Naive thymus-derived CD8-positive, alpha-beta T cell (primary cell): Measurements from ENCODE around the gene SCFD2. TPM values are rescaled to one million over a fixed set of nuclear protein-coding genes. Genes with fewer than 3 reads are reported as not detected.

ENCODE experiments used
- ATAC-seq, 2 donors: fragments of 150-1000 bp; cut with Tn5 transposase in 1 of 2; sonication (Bioruptor Pico), chemical (Tn5 transposase) in 1 of 2; 1 replicate in 1 of 2; 2 replicates in 1 of 2; pipeline ENCODE4 v1.10.0; 2021; ENCODE audit warnings: mild to moderate bottlenecking in 2 of 2, moderate library complexity in 2 of 2
- POLR2A ChIA-PET: fragments of 350-600 bp; sonication (Branson Sonifier 250); formaldehyde crosslinking; loops from one replicate; lab custom pipeline; 2021; ENCODE audit warnings: antibody characterized with exemption; lab: Charles Lee
- DNase-seq, 10 donors: peaks; one replicate each; pipeline versions ENCODE4 v3.0.0 to v3.0.0-alpha.2; 2020 to 2022
- H3K27ac Mint-ChIP-seq, 10 donors: one replicate each; pipeline ENCODE4 v1.8.0; 2020 to 2022; ENCODE audit warnings: mild to moderate bottlenecking in 10 of 10, mixed read lengths in 10 of 10, moderate library complexity in 4 of 10, inconsistent platforms in 1 of 10
- H3K27me3 Mint-ChIP-seq, 5 donors: one replicate each; pipeline ENCODE4 v1.8.0; 2021 to 2022; ENCODE audit warnings: mixed read lengths in 5 of 5
- H3K36me3 Mint-ChIP-seq, 3 donors: one replicate each; pipeline ENCODE4 v1.8.0; 2020 to 2022; ENCODE audit warnings: mixed read lengths in 3 of 3, mild to moderate bottlenecking in 2 of 3, inconsistent platforms in 1 of 3
- H3K4me1 Mint-ChIP-seq, 4 donors: one replicate each; pipeline ENCODE4 v1.8.0; 2021 to 2022; ENCODE audit warnings: mixed read lengths in 4 of 4
- H3K4me3 Mint-ChIP-seq, 10 donors: one replicate each; pipeline ENCODE4 v1.8.0; 2020 to 2022; ENCODE audit warnings: mild to moderate bottlenecking in 10 of 10, mixed read lengths in 10 of 10, moderate library complexity in 6 of 10, inconsistent platforms in 1 of 10
- H3K9me3 Mint-ChIP-seq, 9 donors: one replicate each; pipeline ENCODE4 v1.8.0; 2020 to 2022; ENCODE audit warnings: mixed read lengths in 9 of 9, mild to moderate bottlenecking in 3 of 9, inconsistent platforms in 1 of 9, moderate library complexity in 1 of 9
- polyA plus RNA-seq, 3 donors: library from polyadenylated mRNA; unstranded; fragments of 300-500 nt; fragmentation: Illumina TruSeq; gene quantifications; one replicate each; pipeline ENCODE4 v1.2.3, GENCODE V29; 2021
- total RNA-seq, 8 experiments: library from RNA in 2 of 8; stranded (reverse) in 2 of 8; gene quantifications; one replicate each; pipeline ENCODE4 v1.2.3 and lab custom pipeline; 2021 to 2026

SCFD2 gene
- total and polyA plus RNA-seq, 5 experiments from 2014 or later: 14.3 to 21.7 (median 17.2) TPM

DNA sequence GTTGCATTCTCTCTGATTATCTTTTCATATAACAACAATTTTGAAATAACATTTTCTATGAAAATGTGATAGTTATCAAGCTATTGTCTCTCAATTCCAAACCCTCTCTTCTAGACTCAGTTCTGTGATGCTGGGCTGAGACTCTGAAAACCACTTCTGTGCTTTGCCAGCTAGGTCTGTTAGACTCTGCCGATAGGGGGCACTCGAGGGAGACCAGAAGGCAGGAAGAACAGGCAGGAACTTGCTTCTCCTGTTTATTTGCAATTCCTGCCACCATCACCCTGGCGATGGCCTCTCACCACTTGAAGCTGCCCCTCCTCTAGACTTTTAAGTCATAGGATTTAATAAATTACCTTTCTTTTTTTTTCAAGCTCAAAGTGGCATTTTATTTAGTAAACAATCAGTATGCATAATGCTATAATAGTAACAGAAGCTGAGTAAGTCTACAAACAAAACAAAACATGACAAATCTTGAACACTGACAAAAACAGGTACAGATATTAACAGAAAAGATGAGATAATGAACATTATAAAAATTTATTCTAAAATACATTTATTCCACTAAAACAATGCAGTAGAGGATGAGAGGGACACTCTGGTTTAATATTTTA is 454.1 kb downstream of the SCFD2 start:
- Mint-ChIP-seq H3K4me3 (no peak overlapping the region), H3K27me3 (no peaks in the 10 kb centered on the region), H3K27ac (no peak overlapping the region), H3K4me1 (peaks cover 0 to 7% (median under 1%) of the 10 kb centered on the region in 4 donors), H3K9me3 (no peaks in the 10 kb centered on the region), H3K36me3 (peaks cover 11 to 20% (median 18%) of the 10 kb centered on the region in 3 donors)
- ATAC-seq (peak in 1 of 2 donors; percentile 51), DNase-seq (peak; percentile 17 to 80 (median 45))
- POLR2A ChIA-PET: no interaction called here

DNA sequence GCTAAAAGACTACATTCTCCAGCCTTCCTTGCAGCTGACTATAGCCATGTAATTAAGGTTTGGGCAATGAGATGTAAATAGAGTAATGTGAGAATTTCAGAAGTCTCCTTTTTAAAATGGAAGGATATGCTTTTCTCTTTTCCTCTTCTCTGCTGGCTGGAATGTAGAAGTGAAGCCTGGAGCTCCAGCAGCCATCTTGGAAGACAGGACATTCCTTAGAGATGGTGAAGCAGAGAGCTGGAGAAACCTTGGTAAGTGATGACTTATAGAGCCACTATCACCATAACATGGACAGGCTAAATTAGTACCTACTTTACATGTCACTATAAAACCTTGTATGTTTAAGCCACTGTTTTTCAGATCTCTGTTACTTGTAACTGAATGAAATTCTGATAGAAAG is 455.7 kb downstream of the SCFD2 start:
- peaks cover 25 to 36% (median 29%) of the 10 kb centered on the region in 3 donors for H3K36me3 Mint-ChIP-seq
- no peaks in the 10 kb centered on the region for H3K27me3 Mint-ChIP-seq
- POLR2A ChIA-PET: no interaction called here
- peaks cover 0 to 7% (median under 1%) of the 10 kb centered on the region in 4 donors for H3K4me1 Mint-ChIP-seq
- no peak overlapping the region for H3K27ac Mint-ChIP-seq
- ATAC-seq: no peak
- H3K4me3 Mint-ChIP-seq: no peak overlapping the region
- H3K9me3 Mint-ChIP-seq: no peaks in the 10 kb centered on the region
- no peak for DNase-seq

DNA sequence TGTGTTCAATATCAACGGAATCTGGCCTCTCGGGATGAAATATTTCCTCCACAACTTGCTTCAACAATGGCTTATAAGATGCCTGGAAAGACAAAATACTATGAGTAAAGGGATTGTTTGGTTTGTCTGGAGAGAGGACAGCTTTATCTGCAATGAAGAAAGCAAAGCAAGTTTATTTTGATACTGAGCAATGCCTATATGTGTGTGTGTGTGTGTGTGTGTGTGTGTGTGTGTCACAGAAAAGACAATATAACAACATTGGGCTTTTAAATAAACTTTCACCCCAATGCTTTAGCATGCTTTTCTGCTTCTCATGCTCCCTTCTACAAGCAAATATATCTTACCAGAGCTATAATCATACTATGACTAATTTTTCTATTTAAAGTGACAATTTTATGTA is 458.4 kb downstream of the SCFD2 start:
- Mint-ChIP-seq H3K36me3 (peaks cover 46 to 59% (median 47%) of the 10 kb centered on the region in 3 donors), H3K27me3 (no peaks in the 10 kb centered on the region), H3K27ac (no peak overlapping the region), H3K9me3 (peaks cover 0 to 3% (median 0%) of the 10 kb centered on the region in 9 donors), H3K4me3 (no peak overlapping the region), H3K4me1 (peaks cover 0 to 7% (median under 1%) of the 10 kb centered on the region in 4 donors)
- DNase-seq (no peak), ATAC-seq (no peak)
- POLR2A ChIA-PET: no interaction called here

DNA sequence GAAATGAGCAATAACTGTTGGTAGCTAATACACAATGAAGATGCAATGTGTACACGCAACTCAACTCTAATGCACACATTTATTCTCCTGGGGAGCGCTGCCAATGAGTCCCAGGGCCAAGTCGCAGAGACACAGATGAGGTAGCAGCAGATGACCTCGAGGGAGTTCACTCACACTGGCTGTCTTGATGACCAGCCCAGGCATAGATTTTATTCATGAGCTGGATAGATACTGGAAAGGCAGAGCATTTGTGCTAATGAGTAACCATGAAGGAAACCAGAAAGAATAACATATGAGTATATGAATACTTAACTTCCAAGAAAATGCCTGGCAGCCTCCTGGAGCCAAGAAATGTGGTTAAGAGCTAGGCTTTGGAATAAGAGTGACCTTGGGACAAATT is 461.4 kb downstream of the SCFD2 start:
- no peaks in the 10 kb centered on the region for H3K4me1 Mint-ChIP-seq
- POLR2A ChIA-PET: no interaction called here
- ATAC-seq (no peak), DNase-seq (no peak)
- H3K36me3 Mint-ChIP-seq: peaks cover 52 to 73% (median 69%) of the 10 kb centered on the region in 3 donors
- peaks cover 0 to 7% (median 0%) of the 10 kb centered on the region in 9 donors for H3K9me3 Mint-ChIP-seq
- H3K27me3 Mint-ChIP-seq: no peaks in the 10 kb centered on the region
- no peak overlapping the region for H3K4me3 Mint-ChIP-seq
- H3K27ac Mint-ChIP-seq: no peak overlapping the region

DNA sequence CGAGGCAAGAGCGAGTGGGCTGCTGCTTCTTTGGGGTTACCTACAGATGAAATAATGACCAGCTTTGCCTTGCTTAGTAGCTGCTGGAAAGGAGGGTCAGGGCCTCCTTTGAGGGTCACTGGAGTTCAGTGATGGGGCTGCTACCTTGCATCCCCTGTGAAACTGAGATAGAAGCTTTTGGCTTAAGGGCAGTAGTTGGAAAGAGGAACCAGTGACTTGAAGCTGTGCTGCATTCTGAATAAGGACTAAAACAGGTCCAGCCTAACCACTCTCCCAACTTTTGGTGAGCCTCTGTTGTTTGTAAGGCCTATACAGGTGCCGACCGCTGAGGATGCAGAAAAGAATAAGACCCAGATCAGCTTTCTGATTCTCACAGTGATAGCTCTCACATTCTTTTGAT is 462.6 kb downstream of the SCFD2 start:
- Mint-ChIP-seq H3K4me3 (no peak overlapping the region), H3K27me3 (no peaks in the 10 kb centered on the region), H3K27ac (no peak overlapping the region), H3K9me3 (peaks cover 0 to 18% (median 4%) of the 10 kb centered on the region in 9 donors), H3K36me3 (peaks cover 48 to 74% (median 68%) of the 10 kb centered on the region in 3 donors), H3K4me1 (peaks cover 0 to 3% (median 0%) of the 10 kb centered on the region in 4 donors)
- ATAC-seq (no peak), DNase-seq (no peak)
- POLR2A ChIA-PET: no interaction called here

DNA sequence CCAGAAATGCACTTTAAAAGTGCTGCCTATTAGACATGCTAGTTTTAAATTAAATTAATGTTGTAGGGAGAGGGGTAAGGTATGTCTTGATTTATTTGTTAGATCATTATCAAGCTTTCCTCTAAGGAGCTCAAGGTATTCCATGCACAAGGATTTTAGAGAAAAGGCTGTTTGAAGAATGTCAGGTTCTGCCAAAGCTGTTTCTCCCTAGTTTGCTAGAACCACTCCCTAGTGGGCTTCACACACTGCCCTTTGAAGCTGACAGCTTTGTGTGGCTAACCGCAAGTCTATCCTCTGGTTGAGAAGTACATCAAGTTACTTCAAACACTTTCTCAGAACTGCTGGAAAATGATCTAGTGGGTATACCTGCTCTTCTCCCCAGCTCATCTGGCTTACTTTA is 471.4 kb downstream of the SCFD2 start:
- peak overlapping the region in 2 of 10 donors; percentile 5 to 22 for H3K4me3 Mint-ChIP-seq
- H3K36me3 Mint-ChIP-seq: peaks cover 0 to 14% (median 14%) of the 10 kb centered on the region in 3 donors
- no peak overlapping the region for H3K27ac Mint-ChIP-seq
- peak in 5 of 10 donors; percentile 5 to 42 (median 9) for DNase-seq
- peaks cover 0 to 18% (median 3%) of the 10 kb centered on the region in 9 donors for H3K9me3 Mint-ChIP-seq
- ATAC-seq: peak; percentile 40 to 61
- POLR2A ChIA-PET: no interaction called here
- H3K27me3 Mint-ChIP-seq: no peaks in the 10 kb centered on the region
- peaks cover 9 to 18% (median 15%) of the 10 kb centered on the region in 4 donors for H3K4me1 Mint-ChIP-seq

DNA sequence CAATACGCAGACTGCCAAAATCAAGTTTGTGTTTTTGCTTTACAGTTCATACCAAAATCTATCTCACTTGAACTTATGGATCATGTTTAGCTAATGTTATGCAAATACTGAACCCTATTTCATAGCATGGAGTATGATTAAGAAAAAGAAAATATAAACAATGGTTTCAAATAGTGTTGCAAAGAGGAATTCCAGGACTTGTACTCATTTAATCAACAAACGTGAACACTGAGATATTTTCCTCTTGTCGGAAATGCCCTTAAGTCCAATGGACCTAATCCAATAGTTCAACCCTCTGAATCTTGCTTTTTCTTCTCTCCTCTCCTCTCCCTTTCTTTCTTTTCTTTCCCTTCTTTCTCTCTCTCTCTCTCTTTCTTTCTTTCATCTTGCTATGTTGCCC is 473.0 kb downstream of the SCFD2 start:
- H3K4me3 Mint-ChIP-seq: no peak overlapping the region
- POLR2A ChIA-PET: no interaction called here
- H3K4me1 Mint-ChIP-seq: peaks cover 9 to 18% (median 15%) of the 10 kb centered on the region in 4 donors
- H3K9me3 Mint-ChIP-seq: peaks cover 0 to 14% (median 2%) of the 10 kb centered on the region in 9 donors
- ATAC-seq: no peak
- H3K36me3 Mint-ChIP-seq: peaks cover 9 to 16% (median 14%) of the 10 kb centered on the region in 3 donors
- no peaks in the 10 kb centered on the region for H3K27me3 Mint-ChIP-seq
- H3K27ac Mint-ChIP-seq: no peak overlapping the region
- DNase-seq: no peak

DNA sequence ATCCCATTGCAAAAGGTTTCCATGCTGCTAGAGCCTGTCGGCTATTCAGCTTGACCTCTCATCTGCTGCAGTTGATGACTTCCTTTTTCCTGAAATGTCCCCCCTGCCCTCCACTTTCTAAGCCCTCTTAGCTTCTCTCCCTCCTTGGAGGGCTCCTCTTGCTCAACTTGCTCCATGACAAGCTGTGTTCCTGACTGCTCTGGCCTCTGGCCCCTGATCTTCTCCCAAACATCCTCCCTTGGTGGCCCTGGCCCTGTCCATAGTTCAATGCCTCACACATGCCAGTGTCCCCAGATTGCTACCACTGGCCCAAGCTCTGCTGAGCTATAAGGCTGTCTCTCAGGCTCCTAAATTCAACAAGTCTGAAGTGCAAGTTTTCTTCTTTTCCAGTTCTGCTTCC is 474.1 kb downstream of the SCFD2 start:
- POLR2A ChIA-PET: no interaction called here
- peaks cover 9 to 17% (median 14%) of the 10 kb centered on the region in 3 donors for H3K36me3 Mint-ChIP-seq
- DNase-seq: no peak
- no peak overlapping the region for H3K4me3 Mint-ChIP-seq
- H3K27ac Mint-ChIP-seq: peak overlapping the region in 1 of 10 donors; percentile 50
- peaks cover 0 to 12% (median 0%) of the 10 kb centered on the region in 9 donors for H3K9me3 Mint-ChIP-seq
- no peak for ATAC-seq
- no peaks in the 10 kb centered on the region for H3K27me3 Mint-ChIP-seq
- H3K4me1 Mint-ChIP-seq: peaks cover 9 to 18% (median 15%) of the 10 kb centered on the region in 4 donors

DNA sequence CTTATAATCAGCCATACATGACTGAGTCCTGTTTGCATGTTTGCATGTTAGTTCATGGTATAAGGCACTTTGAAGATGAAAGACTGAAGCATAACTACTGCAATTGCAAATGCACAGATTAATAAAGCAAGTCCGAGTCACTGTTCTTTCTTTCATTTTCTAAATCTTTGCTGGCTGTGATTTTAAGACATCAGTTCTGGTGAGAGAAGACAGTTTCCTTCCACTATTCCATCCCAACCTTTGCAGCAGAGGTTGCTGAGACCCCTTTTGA is 475.4 kb downstream of the SCFD2 start:
- Mint-ChIP-seq H3K36me3 (peaks cover 9 to 25% (median 18%) of the 10 kb centered on the region in 3 donors), H3K27me3 (no peaks in the 10 kb centered on the region), H3K4me1 (peaks cover 6 to 18% (median 13%) of the 10 kb centered on the region in 4 donors), H3K27ac (no peak overlapping the region), H3K9me3 (peaks cover 0 to 12% (median 0%) of the 10 kb centered on the region in 9 donors), H3K4me3 (no peak overlapping the region)
- no peak for ATAC-seq
- no peak for DNase-seq
- POLR2A ChIA-PET: no interaction called here

DNA sequence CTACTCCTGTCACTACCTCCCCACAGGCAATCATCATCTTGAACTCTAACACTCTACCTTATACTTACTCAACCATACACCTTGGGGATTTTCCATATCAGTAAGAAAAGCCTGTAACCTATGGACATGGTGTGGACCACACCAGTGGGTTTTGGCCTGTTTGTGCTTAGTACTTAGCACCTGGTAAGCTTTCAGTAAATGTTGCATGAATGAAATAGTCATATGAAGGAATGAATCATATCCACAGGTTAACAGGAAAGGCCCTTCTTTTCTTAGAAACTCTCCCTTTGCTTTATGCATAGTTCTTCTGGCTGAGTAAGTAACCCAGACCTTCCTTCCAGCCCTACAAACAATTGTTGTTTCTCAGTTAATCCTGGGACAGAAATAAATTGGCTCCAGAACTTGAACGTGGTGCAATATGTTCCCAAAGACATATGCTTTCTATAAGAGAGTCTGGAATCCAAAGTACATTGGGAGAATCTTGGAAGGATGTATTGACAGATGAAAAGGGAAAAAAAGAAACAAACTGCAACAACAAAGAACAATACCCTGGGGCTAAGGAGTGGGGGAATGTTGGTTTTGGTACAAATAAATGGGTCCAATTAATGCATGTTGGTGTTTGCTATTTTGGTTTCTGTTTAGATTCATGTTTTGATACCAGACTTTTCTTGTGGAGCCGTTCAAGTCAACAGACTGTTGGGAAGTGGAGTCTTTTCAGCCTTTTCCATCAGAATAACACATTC is 475.9 kb downstream of the SCFD2 start:
- H3K4me1 Mint-ChIP-seq: peaks cover 3 to 18% (median 11%) of the 10 kb centered on the region in 4 donors
- no peak overlapping the region for H3K27ac Mint-ChIP-seq
- peaks cover 9 to 30% (median 21%) of the 10 kb centered on the region in 3 donors for H3K36me3 Mint-ChIP-seq
- POLR2A ChIA-PET: no interaction called here
- no peak overlapping the region for H3K4me3 Mint-ChIP-seq
- H3K27me3 Mint-ChIP-seq: no peaks in the 10 kb centered on the region
- H3K9me3 Mint-ChIP-seq: peaks cover 0 to 12% (median 0%) of the 10 kb centered on the region in 9 donors
- DNase-seq: no peak
- ATAC-seq: no peak

DNA sequence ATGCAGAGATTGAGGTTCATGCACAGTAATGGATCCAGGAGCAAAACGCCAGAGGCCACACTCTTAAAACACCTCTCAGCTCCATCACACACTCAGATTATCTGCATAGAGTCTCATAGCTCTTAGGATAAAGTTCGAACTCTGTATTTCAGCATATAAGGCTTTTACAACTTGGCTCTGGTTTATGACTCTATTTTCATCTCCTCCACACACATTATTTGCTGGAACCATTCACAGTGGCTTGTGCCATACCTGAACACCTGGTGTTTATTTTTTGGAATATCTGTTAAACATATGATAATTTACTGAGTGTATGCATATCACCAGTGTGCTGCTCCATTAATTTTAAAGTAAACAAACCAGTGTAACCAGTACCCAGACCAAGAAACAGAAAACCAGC is 476.5 kb downstream of the SCFD2 start:
- peaks cover 9 to 34% (median 21%) of the 10 kb centered on the region in 3 donors for H3K36me3 Mint-ChIP-seq
- H3K27ac Mint-ChIP-seq: no peak overlapping the region
- DNase-seq (no peak), ATAC-seq (no peak)
- peaks cover 0 to 18% (median 11%) of the 10 kb centered on the region in 4 donors for H3K4me1 Mint-ChIP-seq
- no peaks in the 10 kb centered on the region for H3K27me3 Mint-ChIP-seq
- H3K9me3 Mint-ChIP-seq: peaks cover 0 to 12% (median 0%) of the 10 kb centered on the region in 9 donors
- H3K4me3 Mint-ChIP-seq: no peak overlapping the region
- POLR2A ChIA-PET: no interaction called here

DNA sequence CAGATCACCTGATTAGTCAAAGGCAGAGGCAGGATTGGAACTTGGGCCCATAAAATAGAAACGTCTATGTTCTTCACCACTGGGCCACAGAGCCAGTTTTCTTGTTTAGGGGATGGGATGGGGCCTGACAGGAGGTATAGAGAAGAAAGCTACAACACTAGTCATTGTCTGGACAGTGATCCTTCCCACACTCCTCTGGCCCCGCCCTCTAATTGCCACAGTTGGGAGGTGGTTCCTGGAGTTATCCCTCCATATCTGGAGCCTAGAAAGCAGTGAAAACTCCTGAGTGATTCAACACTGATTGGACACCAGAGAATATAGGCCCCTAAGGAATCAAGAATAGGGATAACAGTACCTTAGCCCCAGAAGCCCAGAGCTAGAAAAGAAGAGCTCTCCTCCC is 480.9 kb downstream of the SCFD2 start:
- DNase-seq: no peak
- Mint-ChIP-seq H3K9me3 (peaks cover 0 to 12% (median 0%) of the 10 kb centered on the region in 9 donors), H3K36me3 (peaks cover 18 to 42% (median 32%) of the 10 kb centered on the region in 3 donors), H3K4me3 (no peak overlapping the region), H3K27ac (no peak overlapping the region), H3K27me3 (no peaks in the 10 kb centered on the region), H3K4me1 (peaks cover 0 to 12% (median 8%) of the 10 kb centered on the region in 4 donors)
- ATAC-seq: no peak
- POLR2A ChIA-PET: no interaction called here
